CD8-positive, alpha-beta memory T cell (primary cell): ENCODE data around the gene TBL1X. TPM values are rescaled to one million over a fixed set of nuclear protein-coding genes. Genes with fewer than 3 reads are reported as not detected.

Source experiments
- CTCF ChIA-PET: fragments of 350-600 bp; sonication (Branson Sonifier 250); formaldehyde crosslinking; loops from one replicate; lab custom pipeline; 2021; ENCODE audit warnings: antibody characterized with exemption; lab: Charles Lee
- POLR2A ChIA-PET: fragments of 350-600 bp; sonication (Branson Sonifier 250); formaldehyde crosslinking; loops from one replicate; lab custom pipeline; 2021; ENCODE audit warnings: antibody characterized with exemption; lab: Charles Lee
- DNase-seq, 5 donors: peaks; one replicate each; pipeline versions ENCODE4 v3.0.0 to v3.0.0-alpha.2; 2020 to 2022; ENCODE audit warnings: mixed read lengths in 1 of 5
- H3K27ac ChIP-seq: one replicate; pipeline ENCODE4 v1.7.0; 2013; ENCODE audit warnings: low read depth, mild to moderate bottlenecking, low read length, moderate library complexity
- H3K27me3 ChIP-seq: 2 replicates; pipeline ENCODE4 v1.7.0; 2013; ENCODE audit warnings: low read length, mild to moderate bottlenecking; ENCODE audit not compliant: insufficient read depth, poor library complexity, severe bottlenecking
- H3K36me3 ChIP-seq: 2 replicates; pipeline ENCODE4 v1.7.0; 2013; ENCODE audit warnings: mild to moderate bottlenecking, low read length, moderate library complexity; ENCODE audit not compliant: insufficient read depth
- H3K4me1 ChIP-seq: 2 replicates; pipeline ENCODE4 v1.7.0; 2013; ENCODE audit warnings: mild to moderate bottlenecking, low read length, moderate library complexity; ENCODE audit not compliant: insufficient read depth
- H3K4me3 ChIP-seq: 2 replicates; pipeline ENCODE4 v1.7.0; 2013; ENCODE audit warnings: mild to moderate bottlenecking, low read length
- H3K9me3 ChIP-seq: 2 replicates; pipeline ENCODE4 v1.7.0; 2013; ENCODE audit warnings: mild to moderate bottlenecking, low read length
- H3K27ac Mint-ChIP-seq, 8 donors: one replicate each; pipeline ENCODE4 v1.8.0; 2020 to 2021; ENCODE audit warnings: mixed read lengths in 8 of 8, mild to moderate bottlenecking in 6 of 8, inconsistent platforms in 3 of 8, moderate library complexity in 3 of 8
- H3K27me3 Mint-ChIP-seq, 2 donors: one replicate each; pipeline ENCODE4 v1.8.0; 2020 to 2021; ENCODE audit warnings: mixed read lengths in 2 of 2, mild to moderate bottlenecking in 1 of 2, moderate library complexity in 1 of 2
- H3K36me3 Mint-ChIP-seq, 3 donors: one replicate each; pipeline ENCODE4 v1.8.0; 2020 to 2021; ENCODE audit warnings: mixed read lengths in 3 of 3, inconsistent platforms in 1 of 3, mild to moderate bottlenecking in 1 of 3
- H3K4me1 Mint-ChIP-seq, 3 donors: one replicate each; pipeline ENCODE4 v1.8.0; 2020 to 2021; ENCODE audit warnings: mixed read lengths in 3 of 3, inconsistent platforms in 1 of 3, mild to moderate bottlenecking in 1 of 3
- H3K4me3 Mint-ChIP-seq, 7 donors: one replicate each; pipeline ENCODE4 v1.8.0; 2020 to 2021; ENCODE audit warnings: mixed read lengths in 7 of 7, mild to moderate bottlenecking in 6 of 7, moderate library complexity in 4 of 7, inconsistent platforms in 2 of 7
- H3K9me3 Mint-ChIP-seq, 5 donors: one replicate each; pipeline ENCODE4 v1.8.0; 2020 to 2022; ENCODE audit warnings: mixed read lengths in 5 of 5, mild to moderate bottlenecking in 3 of 5, moderate library complexity in 2 of 5, inconsistent platforms in 1 of 5
- polyA plus RNA-seq: library from polyadenylated mRNA; unstranded; fragments of 300-500 nt; fragmentation: Illumina TruSeq; gene quantifications from one replicate; pipeline ENCODE4 v1.2.3, GENCODE V29; 2021
- total RNA-seq, 2 experiments: library from RNA; stranded (reverse); gene quantifications; one replicate each; pipeline ENCODE4 v1.2.3, GENCODE V29; 2021

Gene TBL1X
- total and polyA plus RNA-seq, 3 experiments from 2014 or later: 16.1 to 25.0 (median 21.3) TPM

GRCh38 chrX:9626379-9626778 is 161.5 kb downstream of the TBL1X start:
- DNase-seq: no peak
- no peaks in the 10 kb centered on the region for H3K9me3 Mint-ChIP-seq
- CTCF ChIA-PET: no interaction called here
- no peak overlapping the region for H3K4me3 ChIP-seq
- H3K27ac Mint-ChIP-seq: no peak overlapping the region
- H3K36me3 ChIP-seq: no peaks in the 10 kb centered on the region
- no peaks in the 10 kb centered on the region for H3K27me3 ChIP-seq
- no peaks in the 10 kb centered on the region for H3K36me3 Mint-ChIP-seq
- no peak overlapping the region for H3K4me3 Mint-ChIP-seq
- no peak overlapping the region for H3K27ac ChIP-seq
- H3K9me3 ChIP-seq: no peaks in the 10 kb centered on the region
- H3K4me1 Mint-ChIP-seq: peaks cover 14 to 49% (median 21%) of the 10 kb centered on the region in 3 donors
- peaks cover 6% of the 10 kb centered on the region for H3K4me1 ChIP-seq
- peaks cover 0 to 4% of the 10 kb centered on the region in 2 donors for H3K27me3 Mint-ChIP-seq
- POLR2A ChIA-PET: no interaction called here

GRCh38 chrX:9627922-9628321 is 163.1 kb downstream of the TBL1X start:
- Histone ChIP-seq H3K27me3 (no peaks in the 10 kb centered on the region), H3K9me3 (no peaks in the 10 kb centered on the region), H3K36me3 (no peaks in the 10 kb centered on the region), H3K27ac (no peak overlapping the region), H3K4me1 (peaks cover 6% of the 10 kb centered on the region), H3K4me3 (no peak overlapping the region)
- ChIA-PET CTCF (no interaction called here), POLR2A (no interaction called here)
- Mint-ChIP-seq H3K36me3 (no peaks in the 10 kb centered on the region), H3K4me1 (peaks cover 9 to 40% (median 11%) of the 10 kb centered on the region in 3 donors), H3K9me3 (no peaks in the 10 kb centered on the region), H3K4me3 (no peak overlapping the region), H3K27me3 (no peaks in the 10 kb centered on the region), H3K27ac (peak overlapping the region in 2 of 8 donors; percentile 39 to 64)
- no peak for DNase-seq

GRCh38 chrX:9628779-9629493 is 164.1 kb downstream of the TBL1X start:
- Histone ChIP-seq H3K9me3 (no peaks in the 10 kb centered on the region), H3K27ac (no peak overlapping the region), H3K4me3 (no peak overlapping the region), H3K4me1 (peaks cover 2% of the 10 kb centered on the region), H3K27me3 (no peaks in the 10 kb centered on the region), H3K36me3 (no peaks in the 10 kb centered on the region)
- CTCF ChIA-PET: no interaction called here
- POLR2A ChIA-PET: no interaction called here
- no peak for DNase-seq
- no peak overlapping the region for H3K4me3 Mint-ChIP-seq
- H3K36me3 Mint-ChIP-seq: no peaks in the 10 kb centered on the region
- no peaks in the 10 kb centered on the region for H3K9me3 Mint-ChIP-seq
- H3K4me1 Mint-ChIP-seq: peaks cover 9 to 31% (median 9%) of the 10 kb centered on the region in 3 donors
- H3K27ac Mint-ChIP-seq: peak overlapping the region in 1 of 8 donors; percentile 16
- H3K27me3 Mint-ChIP-seq: no peaks in the 10 kb centered on the region

- Histone ChIP-seq H3K27me3 (no peaks in the 10 kb centered on the region), H3K27ac (no peak overlapping the region), H3K4me1 (no peaks in the 10 kb centered on the region), H3K9me3 (no peaks in the 10 kb centered on the region), H3K36me3 (no peaks in the 10 kb centered on the region), H3K4me3 (no peak overlapping the region)
- H3K36me3 Mint-ChIP-seq: no peaks in the 10 kb centered on the region
- no peaks in the 10 kb centered on the region for H3K27me3 Mint-ChIP-seq
- H3K9me3 Mint-ChIP-seq: no peaks in the 10 kb centered on the region
- no peak overlapping the region for H3K4me3 Mint-ChIP-seq
- ChIA-PET CTCF (no interaction called here), POLR2A (no interaction called here)
- peaks cover 4 to 22% (median 6%) of the 10 kb centered on the region in 3 donors for H3K4me1 Mint-ChIP-seq
- H3K27ac Mint-ChIP-seq: no peak overlapping the region
- DNase-seq: no peak
These were observed 169.7 kb downstream of the TBL1X start for GRCh38 chrX:9634551-9634950.

- Mint-ChIP-seq H3K36me3 (no peaks in the 10 kb centered on the region), H3K27me3 (no peaks in the 10 kb centered on the region), H3K27ac (no peak overlapping the region), H3K4me3 (no peak overlapping the region), H3K4me1 (peaks cover 4 to 22% (median 6%) of the 10 kb centered on the region in 3 donors), H3K9me3 (no peaks in the 10 kb centered on the region)
- CTCF ChIA-PET: no interaction called here
- Histone ChIP-seq H3K4me3 (no peak overlapping the region), H3K36me3 (no peaks in the 10 kb centered on the region), H3K27ac (no peak overlapping the region), H3K4me1 (no peaks in the 10 kb centered on the region), H3K27me3 (no peaks in the 10 kb centered on the region), H3K9me3 (no peaks in the 10 kb centered on the region)
- DNase-seq: no peak
- POLR2A ChIA-PET: no interaction called here
These were observed 170.5 kb downstream of the TBL1X start for GRCh38 chrX:9635368-9635767.

GRCh38 chrX:9635803-9636202 is 170.9 kb downstream of the TBL1X start:
- H3K36me3 Mint-ChIP-seq: no peaks in the 10 kb centered on the region
- no peaks in the 10 kb centered on the region for H3K36me3 ChIP-seq
- CTCF ChIA-PET: no interaction called here
- peaks cover 4 to 22% (median 6%) of the 10 kb centered on the region in 3 donors for H3K4me1 Mint-ChIP-seq
- H3K27me3 Mint-ChIP-seq: no peaks in the 10 kb centered on the region
- no peaks in the 10 kb centered on the region for H3K9me3 Mint-ChIP-seq
- no peaks in the 10 kb centered on the region for H3K27me3 ChIP-seq
- H3K4me1 ChIP-seq: no peaks in the 10 kb centered on the region
- no peak overlapping the region for H3K27ac ChIP-seq
- no peak overlapping the region for H3K4me3 ChIP-seq
- H3K9me3 ChIP-seq: no peaks in the 10 kb centered on the region
- POLR2A ChIA-PET: no interaction called here
- no peak overlapping the region for H3K4me3 Mint-ChIP-seq
- no peak for DNase-seq
- no peak overlapping the region for H3K27ac Mint-ChIP-seq

GRCh38 chrX:9638871-9639270 is 174.0 kb downstream of the TBL1X start:
- H3K4me3 Mint-ChIP-seq: no peak overlapping the region
- Histone ChIP-seq H3K4me1 (no peaks in the 10 kb centered on the region), H3K9me3 (no peaks in the 10 kb centered on the region), H3K4me3 (no peak overlapping the region), H3K27ac (no peak overlapping the region), H3K36me3 (no peaks in the 10 kb centered on the region), H3K27me3 (no peaks in the 10 kb centered on the region)
- H3K36me3 Mint-ChIP-seq: peaks cover 0 to 1% (median 0%) of the 10 kb centered on the region in 3 donors
- ChIA-PET POLR2A (no interaction called here), CTCF (no interaction called here)
- DNase-seq: no peak
- H3K9me3 Mint-ChIP-seq: no peaks in the 10 kb centered on the region
- no peaks in the 10 kb centered on the region for H3K27me3 Mint-ChIP-seq
- H3K4me1 Mint-ChIP-seq: peaks cover 20 to 41% (median 21%) of the 10 kb centered on the region in 3 donors
- no peak overlapping the region for H3K27ac Mint-ChIP-seq

- H3K36me3 Mint-ChIP-seq: peaks cover 0 to 1% (median 0%) of the 10 kb centered on the region in 3 donors
- POLR2A ChIA-PET: no interaction called here
- no peaks in the 10 kb centered on the region for H3K4me1 ChIP-seq
- H3K27ac ChIP-seq: no peak overlapping the region
- peaks cover 0 to 2% of the 10 kb centered on the region in 2 donors for H3K27me3 Mint-ChIP-seq
- H3K36me3 ChIP-seq: no peaks in the 10 kb centered on the region
- no peaks in the 10 kb centered on the region for H3K27me3 ChIP-seq
- no peaks in the 10 kb centered on the region for H3K9me3 Mint-ChIP-seq
- peaks cover 28 to 48% (median 31%) of the 10 kb centered on the region in 3 donors for H3K4me1 Mint-ChIP-seq
- H3K27ac Mint-ChIP-seq: peak overlapping the region; percentile 1 to 92 (median 63)
- H3K4me3 Mint-ChIP-seq: peak overlapping the region in 3 of 7 donors; percentile 0 to 47 (median 5)
- DNase-seq: peak in 2 of 5 donors; percentile 3 to 8
- no peak overlapping the region for H3K4me3 ChIP-seq
- H3K9me3 ChIP-seq: no peaks in the 10 kb centered on the region
- CTCF ChIA-PET: no interaction called here
These were observed 177.6 kb downstream of the TBL1X start for GRCh38 chrX:9642270-9642995.
